ENCODE measurements around the gene RPS6KA5. TPM values are rescaled to one million over a fixed set of nuclear protein-coding genes. Genes with fewer than 3 reads are reported as not detected.

The RPS6KA5 gene
- total and polyA plus RNA-seq, 9 of the 15 experiments (the other 6 are each of a cell fraction or from before 2014, with no cell fraction given) = 0.88 to 7.7 (median 4.7) TPM

- TF ChIP-seq, protein P1, sequence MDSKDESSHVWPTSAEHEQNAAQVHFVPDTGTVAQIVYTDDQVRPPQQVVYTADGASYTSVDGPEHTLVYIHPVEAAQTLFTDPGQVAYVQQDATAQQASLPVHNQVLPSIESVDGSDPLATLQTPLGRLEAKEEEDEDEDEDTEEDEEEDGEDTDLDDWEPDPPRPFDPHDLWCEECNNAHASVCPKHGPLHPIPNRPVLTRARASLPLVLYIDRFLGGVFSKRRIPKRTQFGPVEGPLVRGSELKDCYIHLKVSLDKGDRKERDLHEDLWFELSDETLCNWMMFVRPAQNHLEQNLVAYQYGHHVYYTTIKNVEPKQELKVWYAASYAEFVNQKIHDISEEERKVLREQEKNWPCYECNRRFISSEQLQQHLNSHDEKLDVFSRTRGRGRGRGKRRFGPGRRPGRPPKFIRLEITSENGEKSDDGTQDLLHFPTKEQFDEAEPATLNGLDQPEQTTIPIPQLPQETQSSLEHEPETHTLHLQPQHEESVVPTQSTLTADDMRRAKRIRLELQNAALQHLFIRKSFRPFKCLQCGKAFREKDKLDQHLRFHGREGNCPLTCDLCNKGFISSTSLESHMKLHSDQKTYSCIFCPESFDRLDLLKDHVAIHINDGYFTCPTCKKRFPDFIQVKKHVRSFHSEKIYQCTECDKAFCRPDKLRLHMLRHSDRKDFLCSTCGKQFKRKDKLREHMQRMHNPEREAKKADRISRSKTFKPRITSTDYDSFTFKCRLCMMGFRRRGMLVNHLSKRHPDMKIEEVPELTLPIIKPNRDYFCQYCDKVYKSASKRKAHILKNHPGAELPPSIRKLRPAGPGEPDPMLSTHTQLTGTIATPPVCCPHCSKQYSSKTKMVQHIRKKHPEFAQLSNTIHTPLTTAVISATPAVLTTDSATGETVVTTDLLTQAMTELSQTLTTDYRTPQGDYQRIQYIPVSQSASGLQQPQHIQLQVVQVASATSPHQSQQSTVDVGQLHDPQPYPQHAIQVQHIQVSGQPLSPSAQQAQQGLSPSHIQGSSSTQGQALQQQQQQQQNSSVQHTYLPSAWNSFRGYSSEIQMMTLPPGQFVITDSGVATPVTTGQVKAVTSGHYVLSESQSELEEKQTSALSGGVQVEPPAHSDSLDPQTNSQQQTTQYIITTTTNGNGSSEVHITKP (IDR thresholded peaks at IDR 0.05; ENCODE audit: partially characterized antibody) = no peak
Observed at GRCh38 chr14:90891326-90891725, 169.1 kb downstream of the RPS6KA5 start (continued).

DNA sequence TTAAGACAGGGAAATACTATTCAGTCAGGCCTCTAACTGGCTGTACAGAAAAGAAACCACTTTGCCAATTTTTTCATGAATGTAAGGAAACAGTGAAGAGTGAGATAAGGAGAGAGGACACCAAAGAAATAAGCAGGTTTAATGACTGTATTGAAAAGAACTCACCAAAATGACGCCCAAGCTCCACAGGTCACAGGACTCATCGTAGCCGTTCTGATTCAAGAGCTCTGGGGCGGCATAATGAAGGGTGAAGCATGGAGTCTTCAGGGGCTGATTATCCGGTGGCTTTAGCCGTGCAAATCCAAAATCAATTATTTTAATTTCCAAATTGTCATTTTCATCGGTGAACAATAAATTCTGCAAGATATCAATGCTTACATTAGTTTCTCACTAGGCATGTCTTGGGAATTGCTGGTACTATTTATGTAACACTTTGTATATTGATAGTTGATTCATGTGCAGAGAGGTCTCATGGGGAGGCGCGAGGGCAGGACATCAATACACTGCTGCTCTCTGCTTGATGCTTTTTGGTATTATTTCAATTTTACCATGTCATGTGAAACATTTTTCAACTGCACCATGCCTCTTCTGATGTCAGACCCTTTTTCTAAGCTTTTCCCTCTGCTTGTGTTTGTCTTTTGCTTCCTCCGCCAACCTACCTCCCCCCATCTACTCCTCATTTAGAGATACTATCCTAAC, 170.0 kb downstream of the RPS6KA5 start:
- ATAC-seq = no peak
- in situ Hi-C loops (cut with MboI) = no loop called here
- ChIA-PET POLR2A (no interaction called here), CTCF (ENCODE audit: low intra/inter-chr PET ratio) (no interaction called here)
- no peaks in the 10 kb centered on the region for H3K9me3 ChIP-seq (replicated peaks; ENCODE audit: control insufficient read depth, insufficient read depth, low read depth, low read length)
- H2AFZ ChIP-seq (ENCODE audit: low read depth, low read length) = no peak overlapping the region
- H3K79me2 ChIP-seq (ENCODE audit: control insufficient read depth, insufficient read depth, low read length) = no peaks in the 10 kb centered on the region
- H3K4me3 ChIP-seq = no peak overlapping the region
- no peak for FAIRE-seq
- no peak for DNase-seq (ENCODE audit: extremely low read depth in 1 of 4, low spot score in 3 of 4)
- no peaks in the 10 kb centered on the region for H4K20me1 ChIP-seq (replicated peaks; ENCODE audit: control insufficient read depth, insufficient read depth, low read length)
- H3K27me3 ChIP-seq (ENCODE audit: control insufficient read depth in 2 of 2, insufficient read depth in 2 of 2, low read length in 2 of 2) = no peaks in the 10 kb centered on the region
- H3K36me3 ChIP-seq (ENCODE audit: control insufficient read depth, insufficient read depth, low read length) = 0 out of 3 replicates have a peak, but pooled peaks cover 2% of the 10 kb centered on the region
- intact Hi-C loops (cut with micrococcal nuclease) = loop anchor here (10.0 kb wide), 1 partner anchor 116 kb away; no protein-coding TSS in a partner anchor
- no peaks in the 10 kb centered on the region for H3K4me1 ChIP-seq (replicated peaks in 1 of 2; ENCODE audit: control insufficient read depth in 2 of 2, insufficient read depth in 2 of 2, low read length in 2 of 2)
- no peak overlapping the region for H3K27ac ChIP-seq (ENCODE audit: extremely low read depth, low read depth, low read length)
- BruUV-seq (replicated peaks) = no TSS peak
- H3K4me2 ChIP-seq (ENCODE audit: insufficient read depth, low read length) = no peak overlapping the region
- no peak overlapping the region for H3K9ac ChIP-seq (ENCODE audit: insufficient read depth in 1 of 2, low read depth in 2 of 2, low read length in 2 of 2)
- H3K9me1 ChIP-seq (ENCODE audit: control insufficient read depth, insufficient read depth, low read length) = no peaks in the 10 kb centered on the region
- WGBS (ENCODE audit: insufficient coverage, low coverage, missing lambda C conversion rate) = 79% methylated on average over 9 of the region's 10 CpGs
- TF ChIP-seq SMAD3 (CRISPR knock-in tag; conservative IDR thresholded peaks at IDR 0.05) (no peak), KDM4B (IDR thresholded peaks at IDR 0.05; ENCODE audit: borderline replicate concordance in 2 of 2, low read depth in 1 of 2) (no peak), LEF1 (IDR thresholded peaks at IDR 0.05) (no peak), ZNF232 (CRISPR knock-in tag; IDR thresholded peaks at IDR 0.05) (no peak), BCL6 (CRISPR knock-in tag; IDR thresholded peaks at IDR 0.05) (no peak), PTBP1 (IDR thresholded peaks at IDR 0.05; ENCODE audit: low read depth, low read length) (no peak), RBM14 (IDR thresholded peaks at IDR 0.05; ENCODE audit: borderline replicate concordance, insufficient read depth, low read depth, low read length) (no peak), ZNF589 (CRISPR knock-in tag; IDR thresholded peaks at IDR 0.05; ENCODE audit: low read depth) (no peak), ZNF133 (CRISPR knock-in tag; IDR thresholded peaks at IDR 0.05) (no peak), NCOA4 (IDR thresholded peaks at IDR 0.05; ENCODE audit: partially characterized antibody) (no peak)
- TF ChIP-seq, protein P2, sequence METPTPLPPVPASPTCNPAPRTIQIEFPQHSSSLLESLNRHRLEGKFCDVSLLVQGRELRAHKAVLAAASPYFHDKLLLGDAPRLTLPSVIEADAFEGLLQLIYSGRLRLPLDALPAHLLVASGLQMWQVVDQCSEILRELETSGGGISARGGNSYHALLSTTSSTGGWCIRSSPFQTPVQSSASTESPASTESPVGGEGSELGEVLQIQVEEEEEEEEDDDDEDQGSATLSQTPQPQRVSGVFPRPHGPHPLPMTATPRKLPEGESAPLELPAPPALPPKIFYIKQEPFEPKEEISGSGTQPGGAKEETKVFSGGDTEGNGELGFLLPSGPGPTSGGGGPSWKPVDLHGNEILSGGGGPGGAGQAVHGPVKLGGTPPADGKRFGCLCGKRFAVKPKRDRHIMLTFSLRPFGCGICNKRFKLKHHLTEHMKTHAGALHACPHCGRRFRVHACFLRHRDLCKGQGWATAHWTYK (CRISPR knock-in tag; IDR thresholded peaks at IDR 0.05) = no peak
- TF ChIP-seq, protein P3, sequence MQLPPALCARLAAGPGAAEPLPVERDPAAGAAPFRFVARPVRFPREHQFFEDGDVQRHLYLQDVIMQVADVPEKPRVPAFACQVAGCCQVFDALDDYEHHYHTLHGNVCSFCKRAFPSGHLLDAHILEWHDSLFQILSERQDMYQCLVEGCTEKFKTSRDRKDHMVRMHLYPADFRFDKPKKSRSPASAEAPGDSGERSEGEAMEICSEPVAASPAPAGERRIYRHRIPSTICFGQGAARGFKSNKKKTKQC (CRISPR knock-in tag; IDR thresholded peaks at IDR 0.05) = no peak
- TF ChIP-seq, protein P4, sequence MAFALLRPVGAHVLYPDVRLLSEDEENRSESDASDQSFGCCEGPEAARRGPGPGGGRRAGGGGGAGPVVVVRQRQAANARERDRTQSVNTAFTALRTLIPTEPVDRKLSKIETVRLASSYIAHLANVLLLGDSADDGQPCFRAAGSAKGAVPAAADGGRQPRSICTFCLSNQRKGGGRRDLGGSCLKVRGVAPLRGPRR (CRISPR knock-in tag; IDR thresholded peaks at IDR 0.05) = no peak
